ENCODE data around the gene MLLT1.

MLLT1 gene

GRCh38 chr19:6233056-6233826 lies 46.5 kb downstream of the MLLT1 start:
- no peak overlapping the region for H3K27ac ChIP-seq (ENCODE audit: low read depth, low read length)

GRCh38 chr19:6232601-6233055 lies 47.1 kb downstream of the MLLT1 start:
- no peaks in the 10 kb centered on the region for H3K27me3 ChIP-seq (ENCODE audit: low read length)
- no peaks in the 10 kb centered on the region for H3F3A ChIP-seq (ENCODE audit: insufficient read depth)
- TF ChIP-seq CTCF (IDR thresholded peaks at IDR 0.05; ENCODE audit: insufficient read depth, low read length, poor library complexity, severe bottlenecking) (no peak), EZH2phosphoT487 (conservative IDR thresholded peaks at IDR 0.05; ENCODE audit: low read length) (no peak)
- no peak overlapping the region for H3K4me2 ChIP-seq (ENCODE audit: low read depth, low read length, poor library complexity, severe bottlenecking)
- H4K20me1 ChIP-seq (ENCODE audit: low read depth, low read length) = no peaks in the 10 kb centered on the region; the same call in 1 of the 2 replicates
- no peak overlapping the region for H2AFZ ChIP-seq (ENCODE audit: low read depth, low read length, severe bottlenecking)
- no peak overlapping the region for H3K9ac ChIP-seq (ENCODE audit: low read length)
- no peaks in the 10 kb centered on the region for H3K36me3 ChIP-seq (ENCODE audit: low read length)
- H3K27ac ChIP-seq (ENCODE audit: low read depth, low read length) = no peak overlapping the region
- no peaks in the 10 kb centered on the region for H3K9me3 ChIP-seq (ENCODE audit: insufficient read depth, low read length)
- no peak overlapping the region for H3K4me3 ChIP-seq (ENCODE audit: insufficient read depth, low read length, poor library complexity, severe bottlenecking)
- peaks cover 54% of the 10 kb centered on the region for H3K79me2 ChIP-seq (ENCODE audit: insufficient read depth, low read length)
- H3K9me2 ChIP-seq (replicated peaks; ENCODE audit: insufficient read depth, low read length) = no peaks in the 10 kb centered on the region

More at GRCh38 chr19:6233056-6233826, 46.5 kb downstream of the MLLT1 start:
- H3K27me3 ChIP-seq (ENCODE audit: low read length) = no peaks in the 10 kb centered on the region
- no peaks in the 10 kb centered on the region for H3K9me3 ChIP-seq (ENCODE audit: insufficient read depth, low read length)
- no peaks in the 10 kb centered on the region; the same call in 1 of the 2 replicates for H4K20me1 ChIP-seq (ENCODE audit: low read depth, low read length)
- H3K4me3 ChIP-seq (ENCODE audit: insufficient read depth, low read length, poor library complexity, severe bottlenecking) = no peak overlapping the region
- H3K9me2 ChIP-seq (replicated peaks; ENCODE audit: insufficient read depth, low read length) = no peaks in the 10 kb centered on the region
- no peak overlapping the region for H2AFZ ChIP-seq (ENCODE audit: low read depth, low read length, severe bottlenecking)
- H3K4me2 ChIP-seq (ENCODE audit: low read depth, low read length, poor library complexity, severe bottlenecking) = no peak overlapping the region
- no peak for TF ChIP-seq CTCF (IDR thresholded peaks at IDR 0.05; ENCODE audit: insufficient read depth, low read length, poor library complexity, severe bottlenecking)
- no peak for TF ChIP-seq EZH2phosphoT487 (conservative IDR thresholded peaks at IDR 0.05; ENCODE audit: low read length)
- no peaks in the 10 kb centered on the region for H3K36me3 ChIP-seq (ENCODE audit: low read length)
- H3K79me2 ChIP-seq (ENCODE audit: insufficient read depth, low read length) = peaks cover 54% of the 10 kb centered on the region
- no peaks in the 10 kb centered on the region for H3F3A ChIP-seq (ENCODE audit: insufficient read depth)
- no peak overlapping the region for H3K9ac ChIP-seq (ENCODE audit: low read length)

GRCh38 chr19:6230991-6231448 lies 48.8 kb downstream of the MLLT1 start:
- no peak overlapping the region for H3K27ac ChIP-seq (ENCODE audit: low read depth, low read length)
- no peak overlapping the region for H3K9ac ChIP-seq (ENCODE audit: low read length)
- H4K20me1 ChIP-seq (ENCODE audit: low read depth, low read length) = no peaks in the 10 kb centered on the region; the same call in 1 of the 2 replicates
- TF ChIP-seq EZH2phosphoT487 (conservative IDR thresholded peaks at IDR 0.05; ENCODE audit: low read length) (no peak), CTCF (IDR thresholded peaks at IDR 0.05; ENCODE audit: insufficient read depth, low read length, poor library complexity, severe bottlenecking) (no peak)
- H3F3A ChIP-seq (ENCODE audit: insufficient read depth) = no peaks in the 10 kb centered on the region
- no peaks in the 10 kb centered on the region for H3K36me3 ChIP-seq (ENCODE audit: low read length)
- peaks cover 41% of the 10 kb centered on the region for H3K79me2 ChIP-seq (ENCODE audit: insufficient read depth, low read length)
- H3K9me2 ChIP-seq (replicated peaks; ENCODE audit: insufficient read depth, low read length) = no peaks in the 10 kb centered on the region
- H3K9me3 ChIP-seq (ENCODE audit: insufficient read depth, low read length) = no peaks in the 10 kb centered on the region
- H3K4me3 ChIP-seq (ENCODE audit: insufficient read depth, low read length, poor library complexity, severe bottlenecking) = no peak overlapping the region
- no peak overlapping the region for H2AFZ ChIP-seq (ENCODE audit: low read depth, low read length, severe bottlenecking)
- H3K4me2 ChIP-seq (ENCODE audit: low read depth, low read length, poor library complexity, severe bottlenecking) = no peak overlapping the region
- H3K27me3 ChIP-seq (ENCODE audit: low read length) = no peaks in the 10 kb centered on the region
